Panc1 (cell line): ENCODE results near the gene ARHGDIA. TPM values are rescaled to one million over a fixed set of nuclear protein-coding genes. Genes with fewer than 3 reads are reported as not detected.
"Not testable (repeated sequence)": the region's sequence is repeated elsewhere in the genome, so short reads cannot be mapped to it uniquely, and the experiment has no call there.

ENCODE experiments used
- ATAC-seq: fragments of 200-7000 bp; cut with Tn5 transposase; 2 replicates; pipeline ENCODE4 v1.9.1; 2020; ENCODE audit warnings: mild to moderate bottlenecking, moderate library complexity
- BruUV-seq: library from RNA; stranded (reverse); fragments of 400-500 nt; replicated peaks from 2 replicates; lab custom pipeline; 2021; lab: Mats Ljungman, UMichigan
- CTCF ChIA-PET: fragments of 300-600 bp; sonication (Branson Sonifier 250); formaldehyde crosslinking; loops from one replicate; lab custom pipeline; 2022; ENCODE audit warnings: antibody characterized with exemption; lab: Charles Lee
- POLR2A ChIA-PET: fragments of 300-600 bp; sonication (Branson Sonifier 250); formaldehyde crosslinking; loops from one replicate; lab custom pipeline; 2022; ENCODE audit warnings: antibody characterized with exemption; lab: Charles Lee
- DNase-seq: peaks from one replicate; pipeline ENCODE4 v3.0.0-alpha.2; 2010; ENCODE audit warnings: low read depth, low spot score
- H3K27ac ChIP-seq: 2 replicates; pipeline ENCODE4 v1.5.1; 2011; ENCODE audit warnings: mild to moderate bottlenecking, low read length, inconsistent platforms
- H3K27me3 ChIP-seq: fragments of 200-500 bp; sonication (Bioruptor generic); 2 replicates; pipeline ENCODE4 v1.6.0; 2014; ENCODE audit warnings: low read length, inconsistent platforms; ENCODE audit not compliant: control insufficient read depth, insufficient read depth
- H3K36me3 ChIP-seq: fragments of 200-500 bp; sonication (Bioruptor generic); 2 replicates; pipeline ENCODE4 v1.5.1; 2014; ENCODE audit warnings: inconsistent platforms, mild to moderate bottlenecking, low read length, moderate library complexity; ENCODE audit not compliant: control insufficient read depth, insufficient read depth
- H3K4me1 ChIP-seq: 2 replicates; pipeline ENCODE4 v1.5.1; 2011; ENCODE audit warnings: inconsistent platforms, mild to moderate bottlenecking, low read length, moderate library complexity; ENCODE audit not compliant: control insufficient read depth, insufficient read depth
- H3K4me3 ChIP-seq, 2 experiments: 2 replicates each; pipeline ENCODE4 v1.5.1; 2011 to 2012; ENCODE audit warnings: low read depth in 2 of 2, low read length in 2 of 2, mild to moderate bottlenecking in 2 of 2, inconsistent platforms in 1 of 2, moderate library complexity in 1 of 2
- H3K9me3 ChIP-seq: fragments of 200-500 bp; sonication (Bioruptor generic); 2 replicates; pipeline ENCODE4 v1.5.1; 2014; ENCODE audit warnings: low read depth, mild to moderate bottlenecking, inconsistent platforms, low read length, moderate library complexity; ENCODE audit not compliant: control insufficient read depth, insufficient read depth
- CTCF ChIP-seq: fragments of 450-650 bp; IDR thresholded peaks from 2 replicates; pipeline ENCODE4 v1.5.1; 2017; ENCODE audit warnings: mild to moderate bottlenecking
- POLR2AphosphoS5 ChIP-seq: IDR thresholded peaks from 2 replicates; pipeline ENCODE4 v1.6.1; 2012; ENCODE audit warnings: mild to moderate bottlenecking, low read depth, low read length, moderate library complexity
- REST ChIP-seq, 2 experiments: IDR thresholded peaks; 2 replicates each; pipeline ENCODE4 v1.6.1; 2011 to 2012; ENCODE audit warnings: low read depth in 2 of 2, control low read depth in 1 of 2, low read length in 1 of 2, mild to moderate bottlenecking in 1 of 2, moderate library complexity in 1 of 2; ENCODE audit not compliant: insufficient read depth in 1 of 2
- SIN3A ChIP-seq: IDR thresholded peaks from 2 replicates; pipeline ENCODE4 v1.6.1; 2012; ENCODE audit warnings: low read depth, mild to moderate bottlenecking, low read length, moderate library complexity, borderline replicate concordance; ENCODE audit not compliant: insufficient read depth
- TCF7L2 ChIP-seq: IDR thresholded peaks from 2 replicates; pipeline ENCODE4 v1.6.1; 2011; ENCODE audit warnings: mild to moderate bottlenecking, low read depth, low read length, inconsistent platforms
- in situ Hi-C: cut with HindIII; loops from 2 replicates; pipeline ENCODE4 v1.10.0; 2016; ENCODE audit warnings: low sequenced_read_pairs, low pct_unique_long_range_greater_than_20kb
- intact Hi-C: fragments of 100-400 bp; cut with micrococcal nuclease; formaldehyde crosslinking; loops from one replicate; pipeline ENCODE4 v1.10.0; 2022; ENCODE audit not compliant: unreplicated experiment
- total RNA-seq: library from RNA; stranded (reverse); gene quantifications from one replicate; pipeline ENCODE4 v1.2.1, GENCODE V29; 2021; ENCODE audit not compliant: unreplicated experiment

The ARHGDIA gene
- total RNA-seq, 1 experiment from 2014 or later: 420 TPM

GRCh38 chr17:81840826-81841778 is 30.0 kb downstream of the ARHGDIA start:
- CTCF ChIA-PET: no interaction called here
- intact Hi-C loops: no loop called here
- peak; percentile 3; the same call in 1 of the 2 replicates for ATAC-seq
- no peak for DNase-seq
- no peak overlapping the region for H3K4me3 ChIP-seq
- H3K36me3 ChIP-seq: peaks cover 5% of the 10 kb centered on the region; the same call in 1 of the 2 replicates
- POLR2A ChIA-PET: interaction anchor here (0.6 kb wide), 1 partner anchor 532 kb away, joined by 5 read pairs; no protein-coding TSS in a partner anchor
- no peak for TF ChIP-seq TCF7L2
- TF ChIP-seq CTCF: no peak
- no peak for TF ChIP-seq POLR2AphosphoS5
- no peak for TF ChIP-seq REST (IDR thresholded peaks at IDR 0.05; ENCODE audit: insufficient read depth in 1 of 2, low read depth in 2 of 2, low read length in 1 of 2)
- no peak for TF ChIP-seq SIN3A
- in situ Hi-C loops: no loop called here
- no peak overlapping the region for H3K27ac ChIP-seq
- H3K9me3 ChIP-seq: no peaks in the 10 kb centered on the region
- H3K4me1 ChIP-seq: 0 out of 2 replicates have a peak, but pooled peaks cover 4% of the 10 kb centered on the region
- no peaks in the 10 kb centered on the region for H3K27me3 ChIP-seq
- BruUV-seq: no TSS peak

- H3K27ac ChIP-seq, H3K9me3 ChIP-seq, BruUV-seq, H3K4me1 ChIP-seq, DNase-seq, in situ Hi-C loops, H3K27me3 ChIP-seq, CTCF ChIA-PET, intact Hi-C loops, H3K36me3 ChIP-seq, ATAC-seq, H3K4me3 ChIP-seq: not testable (repeated sequence)
- POLR2A ChIA-PET: interaction anchor here (0.5 kb wide), 1 partner anchor 228 kb away, joined by 5 read pairs; no protein-coding TSS in a partner anchor
These were observed 31.1 kb downstream of the ARHGDIA start for GRCh38 chr17:81840059-81840458.

GRCh38 chr17:81839301-81839700 is 31.8 kb downstream of the ARHGDIA start:
- Histone ChIP-seq H3K4me3 (no peak overlapping the region), H3K4me1 (0 out of 2 replicates have a peak, but pooled peaks cover 4% of the 10 kb centered on the region), H3K27ac (no peak overlapping the region), H3K27me3 (no peaks in the 10 kb centered on the region), H3K36me3 (no peaks in the 10 kb centered on the region), H3K9me3 (no peaks in the 10 kb centered on the region)
- in situ Hi-C loops: no loop called here
- no TSS peak for BruUV-seq
- TF ChIP-seq POLR2AphosphoS5 (no peak), REST (IDR thresholded peaks at IDR 0.05; ENCODE audit: insufficient read depth in 1 of 2, low read depth in 2 of 2, low read length in 1 of 2) (no peak), CTCF (no peak), SIN3A (no peak), TCF7L2 (no peak)
- DNase-seq (no peak), ATAC-seq (no peak)
- ChIA-PET CTCF (no interaction called here), POLR2A (no interaction called here)
- intact Hi-C loops: no loop called here
